DMS 273 treated with DMSO at 0.1 percent for 48 hours (cell line): ENCODE results near the gene FBXO34.

Source experiments
- DNase-seq: peaks from one replicate; lab custom pipeline; 2025; lab: John Stamatoyannopoulos, UW

FBXO34 gene

GRCh38 chr14:55272922-55273321, 1.7 kb downstream of the FBXO34 start:
- no peak for DNase-seq

- no peak for DNase-seq
Observed at GRCh38 chr14:55274146-55274545, 2.9 kb downstream of the FBXO34 start.

GRCh38 chr14:55274751-55275150, 3.5 kb downstream of the FBXO34 start:
- no peak for DNase-seq

- DNase-seq = no peak
Observed at GRCh38 chr14:55276736-55277135, 5.5 kb downstream of the FBXO34 start.

- DNase-seq = no peak
Observed at GRCh38 chr14:55277972-55278740, 6.9 kb downstream of the FBXO34 start.

- DNase-seq = no peak
Observed at GRCh38 chr14:55279384-55279783, 8.2 kb downstream of the FBXO34 start.

GRCh38 chr14:55281316-55281839, 10.2 kb downstream of the FBXO34 start:
- no peak for DNase-seq

- no peak for DNase-seq
Observed at GRCh38 chr14:55285048-55285652, 13.9 kb downstream of the FBXO34 start.

- no peak for DNase-seq
Observed at GRCh38 chr14:55288439-55288838, 17.2 kb downstream of the FBXO34 start.

- DNase-seq = no peak
Observed at GRCh38 chr14:55291480-55292081, 20.4 kb downstream of the FBXO34 start.

- no peak for DNase-seq
Observed at GRCh38 chr14:55294603-55295002, 23.4 kb downstream of the FBXO34 start.

- DNase-seq = no peak
Observed at GRCh38 chr14:55297611-55298499, 26.6 kb downstream of the FBXO34 start.

- no peak for DNase-seq
Observed at GRCh38 chr14:55298500-55298822, 27.2 kb downstream of the FBXO34 start.

GRCh38 chr14:55301437-55302121, 30.4 kb downstream of the FBXO34 start:
- no peak for DNase-seq

GRCh38 chr14:55302367-55303124, 31.3 kb downstream of the FBXO34 start:
- DNase-seq = no peak

GRCh38 chr14:55303125-55303499, 31.9 kb downstream of the FBXO34 start:
- DNase-seq = no peak

GRCh38 chr14:55303691-55304145, 32.5 kb downstream of the FBXO34 start:
- no peak for DNase-seq

GRCh38 chr14:55306938-55307589, 35.8 kb downstream of the FBXO34 start:
- DNase-seq = no peak

- no peak for DNase-seq
Observed at GRCh38 chr14:55309154-55309553, 37.9 kb downstream of the FBXO34 start.

GRCh38 chr14:55309761-55310365, 38.6 kb downstream of the FBXO34 start:
- DNase-seq = no peak
